ENCODE measurements around the gene TTC5. TPM values are rescaled to one million over a fixed set of nuclear protein-coding genes. Genes with fewer than 3 reads are reported as not detected.
A peak's percentile ranks its signal among the peaks of the same experiment; 100 is the strongest.

Gene TTC5
- total RNA-seq, 5 donors from 2014 or later (not counting 1 experiment from before 2014, with no cell fraction given) = 17.4 to 24.7 (median 20.1) TPM

DNA sequence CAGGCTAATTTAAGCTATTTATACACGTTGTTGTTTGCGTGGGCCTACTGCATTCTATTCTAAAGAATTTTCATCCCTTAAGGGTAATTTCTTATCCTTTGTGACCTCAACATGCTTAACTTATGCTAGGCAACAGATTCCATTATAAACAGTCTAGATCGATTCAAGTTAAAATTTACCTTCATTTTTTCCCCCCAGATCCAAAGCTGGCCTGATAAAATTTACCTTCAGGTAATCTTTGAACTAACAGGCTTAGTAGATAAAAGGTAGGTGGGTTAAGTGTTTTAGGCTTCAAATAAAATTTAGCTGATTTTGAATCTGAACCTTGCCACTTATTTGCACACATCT is 27.7 kb upstream of the TTC5 start:
- H3K9me3 ChIP-seq = no peaks in the 10 kb centered on the region
- ChIA-PET POLR2A (interaction anchor here (1.3 to 2.4 kb wide), 3 partner anchors 9 to 348 kb away, joined by 4 to 64 read pairs (median 19); partner anchors contain the start of gene PARP2 (in 2 of the 2)), CTCF (interaction anchor here in 1 of 2 donors (0.8 to 9.7 kb wide), 4 partner anchors 8 to 350 kb away, joined by 3 to 159 read pairs (median 5); partner anchors contain the start of genes PARP2 and PIP4P1)
- Mint-ChIP-seq H3K4me3 (peak overlapping the region; percentile 98 to 100 (median 99)), H3K4me1 (peaks cover 23 to 32% (median 30%) of the 10 kb centered on the region in 3 donors), H3K27me3 (no peaks in the 10 kb centered on the region), H3K9me3 (no peaks in the 10 kb centered on the region), H3K27ac (peak overlapping the region; percentile 90 to 91), H3K36me3 (no peaks in the 10 kb centered on the region)
- H3K36me3 ChIP-seq (ENCODE audit: control insufficient read depth in 2 of 2, extremely low read depth in 1 of 2, insufficient read depth in 1 of 2, low read length in 1 of 2) = no peaks in the 10 kb centered on the region
- peak overlapping the region; percentile 67 for H3K27ac ChIP-seq (ENCODE audit: low read length)
- H3K27me3 ChIP-seq (replicated peaks in 1 of 2; ENCODE audit: control insufficient read depth in 2 of 2, extremely low read depth in 1 of 2, insufficient read depth in 2 of 2, low read length in 1 of 2) = no peaks in the 10 kb centered on the region
- DNase-seq = no peak
- no CpG with 5 or more reads among the region's 3 CpGs for WGBS (ENCODE audit: insufficient coverage)
- H3K4me3 ChIP-seq (ENCODE audit: control insufficient read depth in 1 of 2, extremely low read depth in 1 of 2, low read length in 1 of 2) = peak overlapping the region; percentile 80 to 81
- H3K4me1 ChIP-seq (ENCODE audit: control insufficient read depth in 1 of 2, extremely low read depth in 1 of 2, insufficient read depth in 2 of 2, low read length in 2 of 2) = peaks cover 7% of the 10 kb centered on the region in 2 experiments
- peak in 1 of 4 experiments; percentile 3 for ATAC-seq (replicated peaks in 1 of 4)

DNA sequence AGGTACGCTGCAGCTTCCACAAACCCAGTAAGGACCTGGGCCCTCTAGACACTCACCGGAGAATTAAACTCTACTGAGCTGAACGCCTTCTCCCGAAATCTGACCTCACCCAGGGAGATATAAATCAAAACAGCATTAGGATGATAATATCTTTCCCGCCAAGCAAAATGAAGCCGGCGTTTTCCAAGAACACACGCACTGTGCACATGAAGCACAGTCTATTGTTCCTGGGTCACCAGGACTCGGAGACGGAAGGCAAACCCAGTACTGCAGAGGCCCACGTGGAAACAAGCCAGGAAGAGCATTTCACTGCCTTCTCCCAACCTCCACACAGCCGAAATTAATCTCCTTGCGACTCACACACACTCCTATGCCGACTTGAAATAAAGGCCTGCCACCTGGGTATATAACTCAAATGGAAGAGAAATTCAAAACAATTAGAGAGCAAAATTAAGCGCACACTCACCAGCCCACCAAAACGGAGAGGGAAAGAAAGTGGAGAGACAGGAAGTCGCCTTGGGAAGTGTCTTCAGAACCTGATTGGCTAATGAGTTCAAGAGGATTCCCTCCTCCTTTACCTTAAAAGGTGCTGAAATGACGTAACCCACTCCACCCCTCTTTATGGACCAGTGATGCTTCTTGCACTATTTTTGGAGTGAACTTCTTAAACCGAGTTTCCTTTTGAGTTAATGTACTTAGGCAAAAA is 27.2 kb upstream of the TTC5 start, which contains the start of gene CCNB1IP1:
CCNB1IP1 (minus strand) TSS at position 492 of the 706 bp plus-strand sequence. CDS start 16,756 bp downstream, outside the sequence.
- Mint-ChIP-seq H3K27me3 (no peaks in the 10 kb centered on the region), H3K4me1 (peaks cover 23 to 34% (median 32%) of the 10 kb centered on the region in 3 donors), H3K27ac (peak within 1 kb of the TSS; percentile 90 to 91), H3K4me3 (peak within 1 kb of the TSS; percentile 98 to 100 (median 99)), H3K9me3 (no peaks in the 10 kb centered on the region), H3K36me3 (no peaks in the 10 kb centered on the region)
- DNase-seq (peak in 32 of 35 experiments; percentile 3 to 87 (median 38)), ATAC-seq (replicated peaks in 1 of 4) (peak; percentile 96 to 100 (median 98))
- H3K9me3 ChIP-seq = no peaks in the 10 kb centered on the region
- peak within 1 kb of the TSS; percentile 67 for H3K27ac ChIP-seq (ENCODE audit: low read length)
- H3K27me3 ChIP-seq (replicated peaks in 1 of 2; ENCODE audit: control insufficient read depth in 2 of 2, extremely low read depth in 1 of 2, insufficient read depth in 2 of 2, low read length in 1 of 2) = no peaks in the 10 kb centered on the region
- 3% methylated on average over 11 of the region's 19 CpGs for WGBS (ENCODE audit: insufficient coverage)
- no peaks in the 10 kb centered on the region for H3K36me3 ChIP-seq (ENCODE audit: control insufficient read depth in 2 of 2, extremely low read depth in 1 of 2, insufficient read depth in 1 of 2, low read length in 1 of 2)
- POLR2A ChIA-PET = interaction anchor here (1.3 to 2.4 kb wide), 3 partner anchors 9 to 349 kb away, joined by 4 to 64 read pairs (median 19); partner anchors contain the start of gene PARP2 (in 2 of the 2)
- CTCF ChIA-PET = interaction anchor here (0.6 to 9.7 kb wide), 9 partner anchors 8 to 351 kb away, joined by 3 to 159 read pairs (median 4); partner anchors contain the start of genes PARP2 (in 2 of the 2) and PIP4P1 (in 1 of the 2)
- H3K4me3 ChIP-seq (ENCODE audit: control insufficient read depth in 1 of 2, extremely low read depth in 1 of 2, low read length in 1 of 2) = peak within 1 kb of the TSS; percentile 80 to 81
- H3K4me1 ChIP-seq (ENCODE audit: control insufficient read depth in 1 of 2, extremely low read depth in 1 of 2, insufficient read depth in 2 of 2, low read length in 2 of 2) = peaks cover 7% of the 10 kb centered on the region in 2 experiments

DNA sequence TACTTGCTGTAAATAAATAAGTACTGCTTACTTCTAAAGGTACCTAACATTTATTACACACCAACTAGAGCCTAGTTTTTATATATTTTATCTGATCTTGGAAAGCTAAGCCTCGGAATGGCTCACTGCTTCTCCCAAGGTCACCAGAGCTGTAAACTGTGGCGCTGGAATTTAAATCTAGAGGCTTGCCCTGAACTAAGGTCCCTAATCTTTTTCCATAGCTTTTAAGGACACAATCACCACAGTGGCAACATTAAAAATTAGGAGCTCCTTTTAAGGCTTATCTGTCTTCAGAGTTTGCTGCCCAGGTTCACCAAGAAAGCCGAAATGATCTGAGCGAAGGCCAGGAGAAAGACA is 26.7 kb upstream of the TTC5 start:
- peaks cover 7% of the 10 kb centered on the region in 2 experiments for H3K4me1 ChIP-seq (ENCODE audit: control insufficient read depth in 1 of 2, extremely low read depth in 1 of 2, insufficient read depth in 2 of 2, low read length in 2 of 2)
- no peaks in the 10 kb centered on the region for H3K36me3 Mint-ChIP-seq
- peak overlapping the region; percentile 67 for H3K27ac ChIP-seq (ENCODE audit: low read length)
- no peaks in the 10 kb centered on the region for H3K9me3 ChIP-seq
- 44% methylated on average over 2 of the region's 4 CpGs for WGBS (ENCODE audit: insufficient coverage)
- peaks cover 28 to 39% (median 37%) of the 10 kb centered on the region in 3 donors for H3K4me1 Mint-ChIP-seq
- H3K9me3 Mint-ChIP-seq = no peaks in the 10 kb centered on the region
- ChIA-PET POLR2A (interaction anchor here (2.0 to 2.4 kb wide), 2 partner anchors 10 kb away, joined by 19 to 64 read pairs; partner anchors contain the start of gene PARP2 (in 2 of the 2)), CTCF (interaction anchor here (0.6 to 9.7 kb wide), 7 partner anchors 9 to 281 kb away, joined by 3 to 159 read pairs (median 4); partner anchors contain the start of gene PARP2 (in 2 of the 2))
- H3K4me3 Mint-ChIP-seq = peak overlapping the region; percentile 98 to 100 (median 99)
- H3K27me3 Mint-ChIP-seq = no peaks in the 10 kb centered on the region
- no peak for DNase-seq
- peak overlapping the region; percentile 90 to 91 for H3K27ac Mint-ChIP-seq
- no peaks in the 10 kb centered on the region for H3K27me3 ChIP-seq (replicated peaks in 1 of 2; ENCODE audit: control insufficient read depth in 2 of 2, extremely low read depth in 1 of 2, insufficient read depth in 2 of 2, low read length in 1 of 2)
- peak overlapping the region; percentile 80 to 81 for H3K4me3 ChIP-seq (ENCODE audit: control insufficient read depth in 1 of 2, extremely low read depth in 1 of 2, low read length in 1 of 2)
- no peak for ATAC-seq (replicated peaks in 1 of 4)
- no peaks in the 10 kb centered on the region for H3K36me3 ChIP-seq (ENCODE audit: control insufficient read depth in 2 of 2, extremely low read depth in 1 of 2, insufficient read depth in 1 of 2, low read length in 1 of 2)

DNA sequence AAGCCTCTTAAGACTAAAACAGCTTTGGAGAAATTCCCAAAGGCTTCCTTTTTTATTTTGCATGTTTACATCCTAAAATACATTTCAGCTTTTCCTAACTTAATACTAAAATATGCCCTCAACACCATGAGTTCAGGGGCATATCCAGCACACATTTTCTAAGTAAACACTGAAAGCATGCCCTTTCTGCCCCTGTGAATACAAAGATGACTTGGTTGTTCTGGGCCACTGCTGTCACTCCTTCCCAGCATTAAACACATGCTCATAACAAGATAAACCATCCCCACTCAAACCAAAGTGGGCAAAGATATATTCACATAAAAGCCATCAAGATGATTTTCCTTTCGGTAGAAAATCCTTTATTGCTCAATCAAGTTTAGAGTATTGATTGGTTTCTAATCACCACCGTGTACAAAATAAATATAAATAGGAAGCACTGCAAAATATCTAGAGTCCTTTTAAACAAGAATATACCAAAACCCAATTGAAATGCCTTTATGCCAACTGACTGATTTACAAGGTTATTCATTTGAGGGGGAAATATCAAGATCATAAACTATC is 25.4 kb upstream of the TTC5 start:
- H3K27me3 ChIP-seq (replicated peaks in 1 of 2; ENCODE audit: control insufficient read depth in 2 of 2, extremely low read depth in 1 of 2, insufficient read depth in 2 of 2, low read length in 1 of 2) = no peaks in the 10 kb centered on the region
- no peaks in the 10 kb centered on the region for H3K9me3 Mint-ChIP-seq
- ChIA-PET POLR2A (no interaction called here), CTCF (interaction anchor here (0.7 to 9.7 kb wide), 6 partner anchors 10 to 356 kb away, joined by 3 to 159 read pairs (median 4); partner anchors contain the start of gene PARP2 (in 1 of the 2))
- H3K27ac Mint-ChIP-seq = peak overlapping the region; percentile 61 to 63
- H3K4me1 Mint-ChIP-seq = peaks cover 32 to 45% (median 40%) of the 10 kb centered on the region in 3 donors
- WGBS (ENCODE audit: insufficient coverage) = no CpG with 5 or more reads among the region's 2 CpGs
- ATAC-seq (replicated peaks in 1 of 4) (no peak), DNase-seq (no peak)
- H3K4me1 ChIP-seq (ENCODE audit: control insufficient read depth in 1 of 2, extremely low read depth in 1 of 2, insufficient read depth in 2 of 2, low read length in 2 of 2) = peaks cover 7% of the 10 kb centered on the region in 2 experiments
- H3K4me3 Mint-ChIP-seq = no peak overlapping the region
- peaks cover 0 to 4% of the 10 kb centered on the region in 2 donors for H3K36me3 ChIP-seq (ENCODE audit: control insufficient read depth in 2 of 2, extremely low read depth in 1 of 2, insufficient read depth in 1 of 2, low read length in 1 of 2)
- no peaks in the 10 kb centered on the region for H3K9me3 ChIP-seq
- H3K4me3 ChIP-seq (ENCODE audit: control insufficient read depth in 1 of 2, extremely low read depth in 1 of 2, low read length in 1 of 2) = no peak overlapping the region
- no peaks in the 10 kb centered on the region for H3K36me3 Mint-ChIP-seq
- H3K27me3 Mint-ChIP-seq = no peaks in the 10 kb centered on the region
- H3K27ac ChIP-seq (ENCODE audit: low read length) = no peak overlapping the region

DNA sequence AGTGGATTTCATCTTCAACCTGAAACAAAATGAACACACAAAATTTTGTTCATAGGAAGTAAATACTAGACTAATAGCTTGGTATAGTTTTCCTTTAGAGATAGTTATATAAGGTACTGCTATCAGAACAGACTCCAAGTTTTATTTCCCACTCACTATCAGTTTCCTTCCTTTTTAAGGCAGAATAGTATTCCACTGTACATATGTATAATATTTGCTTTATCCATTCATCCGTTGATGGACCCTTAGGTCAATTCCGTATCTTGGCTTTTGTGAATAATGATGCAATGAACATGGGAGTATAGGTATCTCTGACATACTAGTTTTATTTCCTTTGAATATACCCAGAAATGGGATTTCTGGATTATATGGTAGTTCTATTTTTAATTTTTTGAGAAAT is 23.6 kb upstream of the TTC5 start:
- ChIA-PET CTCF (interaction anchor here (0.6 to 9.7 kb wide), 6 partner anchors 12 to 362 kb away, joined by 6 to 159 read pairs (median 14); partner anchors contain the start of genes PARP2 (in 1 of the 2) and TEP1 (in 1 of the 2)), POLR2A (interaction anchor here (0.7 to 1.6 kb wide), 4 partner anchors 14 to 763 kb away, joined by 4 to 7 read pairs (median 5); partner anchors contain the start of gene PARP2 (in 1 of the 2))
- Histone ChIP-seq H3K9me3 (no peaks in the 10 kb centered on the region), H3K27ac (ENCODE audit: low read length) (no peak overlapping the region), H3K4me3 (ENCODE audit: control insufficient read depth in 1 of 2, extremely low read depth in 1 of 2, low read length in 1 of 2) (no peak overlapping the region), H3K36me3 (ENCODE audit: control insufficient read depth in 2 of 2, extremely low read depth in 1 of 2, insufficient read depth in 1 of 2, low read length in 1 of 2) (peaks cover 0 to 13% of the 10 kb centered on the region in 2 donors), H3K4me1 (ENCODE audit: control insufficient read depth in 1 of 2, extremely low read depth in 1 of 2, insufficient read depth in 2 of 2, low read length in 2 of 2) (peaks cover 7% of the 10 kb centered on the region in 2 experiments), H3K27me3 (replicated peaks in 1 of 2; ENCODE audit: control insufficient read depth in 2 of 2, extremely low read depth in 1 of 2, insufficient read depth in 2 of 2, low read length in 1 of 2) (no peaks in the 10 kb centered on the region)
- Mint-ChIP-seq H3K4me1 (peaks cover 32 to 45% (median 36%) of the 10 kb centered on the region in 3 donors), H3K27me3 (no peaks in the 10 kb centered on the region), H3K4me3 (no peak overlapping the region), H3K36me3 (peaks cover 4% of the 10 kb centered on the region), H3K27ac (no peak overlapping the region), H3K9me3 (no peaks in the 10 kb centered on the region)
- no peak for DNase-seq
- WGBS (ENCODE audit: insufficient coverage) = no CpG with 5 or more reads among the region's 2 CpGs
- no peak for ATAC-seq (replicated peaks in 1 of 4)

All from T-cell (primary cell).